ENCODE results near the gene USP49. TPM values are rescaled to one million over a fixed set of nuclear protein-coding genes. Genes with fewer than 3 reads are reported as not detected.

Gene USP49
- total and polyA plus RNA-seq, 2 of the 13 experiments (the other 11 are each of a cell fraction or from before 2014, with no cell fraction given) = 2.9 to 4.3 TPM

GRCh38 chr6:41822021-41822420 is 73.2 kb downstream of the USP49 start:
- no peak for FAIRE-seq

More at GRCh38 chr6:41822021-41822420, 73.2 kb downstream of the USP49 start:
- ChIA-PET CTCF (ENCODE audit: low intra/inter-chr PET ratio, low total read pairs) (no interaction called here), POLR2A (no interaction called here)
- intact Hi-C loops (cut with micrococcal nuclease; ENCODE audit: unreplicated experiment) (no loop called here), in situ Hi-C loops (cut with HindIII; ENCODE audit: extremely low pct_ligation_motif_present, low pct_unique_long_range_greater_than_20kb) (no loop called here)
- Histone ChIP-seq H3K9ac (ENCODE audit: insufficient read depth, low read depth, low read length) (no peak overlapping the region), H3K4me3 (replicated peaks in 1 of 3; ENCODE audit: insufficient read depth in 1 of 3, low read depth in 2 of 3, low read length in 3 of 3) (no peak overlapping the region), H2AFZ (ENCODE audit: low read length) (no peak overlapping the region), H4K20me1 (ENCODE audit: insufficient read depth, low read length) (no peaks in the 10 kb centered on the region), H3K9me3 (ENCODE audit: low read length) (no peaks in the 10 kb centered on the region), H3K27ac (ENCODE audit: extremely low read length, insufficient read depth, low read length) (no peak overlapping the region), H3K79me2 (ENCODE audit: insufficient read depth, low read length) (no peaks in the 10 kb centered on the region), H3K4me2 (ENCODE audit: low read depth, low read length) (no peak overlapping the region), H3K27me3 (ENCODE audit: control insufficient read depth in 1 of 2, insufficient read depth in 2 of 2, low read length in 2 of 2) (no peaks in the 10 kb centered on the region; a peak in 1 of 5 replicates), H3K4me1 (ENCODE audit: insufficient read depth, low read length) (no peaks in the 10 kb centered on the region), H3K36me3 (replicated peaks in 1 of 2; ENCODE audit: control insufficient read depth in 1 of 2, insufficient read depth in 2 of 2, low read length in 2 of 2) (no peaks in the 10 kb centered on the region)
- DNase-seq (ENCODE audit: low spot score) = no peak
- ATAC-seq = no peak
- WGBS (ENCODE audit: low lambda C conversion rate) = 100% methylated on average over 1 of the region's 1 CpG
- no TSS peak for BruUV-seq (replicated peaks)
- no peak for TF ChIP-seq ZNF124 (CRISPR knock-in tag; IDR thresholded peaks at IDR 0.05)
- TF ChIP-seq NR2F1 (CRISPR knock-in tag; IDR thresholded peaks at IDR 0.05) = no peak
- no peak for TF ChIP-seq PAXIP1 (CRISPR knock-in tag; conservative IDR thresholded peaks at IDR 0.05)
- TF ChIP-seq NR2F6 (IDR thresholded peaks at IDR 0.05) = no peak
- no peak for TF ChIP-seq NR2F6 (CRISPR knock-in tag; IDR thresholded peaks at IDR 0.05)
- no peak for TF ChIP-seq STAG1 (CRISPR knock-in tag; IDR thresholded peaks at IDR 0.05)
